SK-N-SH (cell line): ENCODE results near the gene TTC9C.

Experiments used
- CTCF ChIP-seq: fragments of 200-600 bp; sonication (generic); IDR thresholded peaks from 2 replicates; pipeline ENCODE4 v1.6.1; 2017; ENCODE audit warnings: antibody characterized with exemption, mild to moderate bottlenecking, moderate library complexity
- USF2 ChIP-seq: fragments of 150-350 bp; IDR thresholded peaks from 2 replicates; pipeline ENCODE4 v1.6.1; 2017; ENCODE audit warnings: antibody characterized with exemption, low read length, low read depth, borderline replicate concordance

- TF ChIP-seq USF2 (no peak), CTCF (no peak)
These were observed 19.3 kb downstream of the TTC9C start for GRCh38 chr11:62747475-62748160.
